ENCODE measurements around the gene SOX5.

- TF ChIP-seq CTCF (conservative IDR thresholded peaks at IDR 0.05 in 1 of 2, IDR thresholded peaks at IDR 0.05 in 1 of 2; ENCODE audit: low read depth in 1 of 2, low read length in 2 of 2) (no peak), EZH2 (IDR thresholded peaks at IDR 0.05; ENCODE audit: low read length, missing control alignments) (no peak)
These were observed 11.0 kb downstream of the SOX5 start for GRCh38 chr12:23938422-23938821.
